ENCODE data around the gene FAM13A. TPM values are rescaled to one million over a fixed set of nuclear protein-coding genes. Genes with fewer than 3 reads are reported as not detected.

Gene FAM13A
- polyA plus RNA-seq, 1 experiment, result 9.5 TPM

- no peak for DNase-seq (ENCODE audit: low read depth)
- CTCF ChIA-PET, result interaction anchor here (1.2 to 1.6 kb wide), 2 partner anchors 9 to 19 kb away, joined by 3 to 6 read pairs; no protein-coding TSS in a partner anchor
- TF ChIP-seq CTCF (IDR thresholded peaks at IDR 0.05; ENCODE audit: insufficient read depth, low read depth, low read length), result no peak
- POLR2A ChIA-PET, result no interaction called here
- no peaks in the 10 kb centered on the region for H3K36me3 ChIP-seq (ENCODE audit: control insufficient read depth, insufficient read depth, low read length)
- H3K4me3 ChIP-seq (ENCODE audit: low read depth, low read length), result no peak overlapping the region
- no peaks in the 10 kb centered on the region for H3K27me3 ChIP-seq (ENCODE audit: control insufficient read depth, insufficient read depth, low read length)
Observed at GRCh38 chr4:88756149-88756548, 300.8 kb downstream of the FAM13A start.

- ChIA-PET CTCF (interaction anchor here (0.5 to 1.2 kb wide), 2 partner anchors 18 to 41 kb away, joined by 3 read pairs; no protein-coding TSS in a partner anchor), POLR2A (no interaction called here)
- TF ChIP-seq CTCF (IDR thresholded peaks at IDR 0.05; ENCODE audit: insufficient read depth, low read depth, low read length), result no peak
- Histone ChIP-seq H3K4me3 (ENCODE audit: low read depth, low read length) (no peak overlapping the region), H3K36me3 (ENCODE audit: control insufficient read depth, insufficient read depth, low read length) (0 out of 2 replicates have a peak, but pooled peaks cover 1% of the 10 kb centered on the region), H3K27me3 (ENCODE audit: control insufficient read depth, insufficient read depth, low read length) (no peaks in the 10 kb centered on the region)
- no peak for DNase-seq (ENCODE audit: low read depth)
Observed at GRCh38 chr4:88755454-88755853, 301.5 kb downstream of the FAM13A start.

GRCh38 chr4:88754796-88755195, 302.2 kb downstream of the FAM13A start:
- peaks cover 4% of the 10 kb centered on the region for H3K36me3 ChIP-seq (ENCODE audit: control insufficient read depth, insufficient read depth, low read length)
- ChIA-PET CTCF (interaction anchor here (0.9 kb wide), 1 partner anchor 361 kb away, joined by 3 read pairs; no protein-coding TSS in a partner anchor), POLR2A (no interaction called here)
- no peak overlapping the region for H3K4me3 ChIP-seq (ENCODE audit: low read depth, low read length)
- no peak for DNase-seq (ENCODE audit: low read depth)
- TF ChIP-seq CTCF (IDR thresholded peaks at IDR 0.05; ENCODE audit: insufficient read depth, low read depth, low read length), result no peak
- H3K27me3 ChIP-seq (ENCODE audit: control insufficient read depth, insufficient read depth, low read length), result no peaks in the 10 kb centered on the region

DNA sequence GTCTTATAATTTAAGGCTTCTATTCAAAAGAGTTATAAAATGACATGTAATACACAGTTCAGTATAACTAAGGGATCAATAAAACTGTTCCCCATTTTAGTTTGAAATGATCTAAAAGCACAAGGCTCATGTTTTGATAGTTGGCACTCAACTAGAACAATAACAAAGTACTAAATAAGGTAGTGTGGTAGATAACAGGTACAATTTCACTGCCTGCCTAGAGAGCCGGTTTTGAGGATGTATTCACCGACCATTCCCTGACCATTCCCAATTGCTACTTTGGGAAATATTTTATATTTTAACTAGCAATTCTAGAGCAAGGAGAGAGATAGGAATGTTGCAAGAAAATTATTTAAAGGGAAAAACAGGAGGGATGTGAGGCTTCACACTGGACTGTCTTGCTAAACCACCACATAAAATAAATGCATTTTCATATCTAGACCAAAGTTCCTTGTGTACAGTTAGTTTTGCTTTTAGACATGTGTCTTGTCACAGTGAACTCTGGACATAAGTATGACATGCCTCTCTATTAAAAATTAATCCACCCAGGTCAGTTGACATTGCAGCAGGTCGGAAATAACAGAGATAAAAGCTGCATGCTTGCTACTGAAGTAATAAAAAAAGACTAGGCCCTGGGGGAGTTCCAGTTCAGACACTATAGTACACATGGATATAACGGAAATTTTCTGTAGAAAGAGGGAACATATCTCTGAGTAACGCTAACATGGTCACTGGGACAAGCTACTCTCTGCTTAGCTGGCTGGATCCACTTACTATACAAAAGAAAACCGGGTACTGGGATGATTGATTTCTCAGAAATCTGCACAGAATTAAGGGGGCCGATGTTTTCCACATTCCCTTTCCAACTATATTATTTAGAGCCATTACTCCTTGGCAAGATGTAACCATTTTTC, 303.1 kb downstream of the FAM13A start:
- no peak overlapping the region for H3K4me3 ChIP-seq (ENCODE audit: low read depth, low read length)
- no peak for TF ChIP-seq CTCF (IDR thresholded peaks at IDR 0.05; ENCODE audit: insufficient read depth, low read depth, low read length)
- ChIA-PET CTCF (interaction anchor here (0.9 kb wide), 1 partner anchor 362 kb away, joined by 3 read pairs; no protein-coding TSS in a partner anchor), POLR2A (no interaction called here)
- no peaks in the 10 kb centered on the region for H3K27me3 ChIP-seq (ENCODE audit: control insufficient read depth, insufficient read depth, low read length)
- DNase-seq (ENCODE audit: low read depth), result no peak
- H3K36me3 ChIP-seq (ENCODE audit: control insufficient read depth, insufficient read depth, low read length), result peaks cover 6% of the 10 kb centered on the region

DNA sequence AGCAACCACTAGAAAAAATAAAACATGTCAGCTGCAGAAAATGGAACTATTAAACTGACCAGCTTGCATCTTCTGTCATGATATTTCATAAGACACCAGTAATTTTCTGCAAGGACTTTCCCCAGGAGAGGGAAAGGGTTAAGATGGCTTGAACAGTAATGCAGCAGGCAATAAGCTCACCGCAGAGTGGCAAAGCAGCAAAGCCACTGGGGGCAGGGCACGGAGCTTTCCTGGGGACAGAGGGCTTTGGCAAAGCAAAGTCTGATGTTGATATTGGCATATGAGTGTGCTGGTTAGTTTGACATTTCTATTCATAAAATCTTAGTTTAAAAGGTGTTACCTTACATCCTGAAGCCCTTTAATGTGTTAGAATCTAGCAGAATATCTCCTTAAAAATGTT, 304.2 kb downstream of the FAM13A start:
- no peak for TF ChIP-seq CTCF (IDR thresholded peaks at IDR 0.05; ENCODE audit: insufficient read depth, low read depth, low read length)
- Histone ChIP-seq H3K27me3 (ENCODE audit: control insufficient read depth, insufficient read depth, low read length) (no peaks in the 10 kb centered on the region), H3K4me3 (ENCODE audit: low read depth, low read length) (no peak overlapping the region), H3K36me3 (ENCODE audit: control insufficient read depth, insufficient read depth, low read length) (peaks cover 12% of the 10 kb centered on the region)
- no peak for DNase-seq (ENCODE audit: low read depth)
- ChIA-PET CTCF (no interaction called here), POLR2A (no interaction called here)

Measured in BJ (cell line).